Endothelial cell of hepatic sinusoid (primary cell): ENCODE results near the gene SYNCRIP.
"Not testable (repeated sequence)": the region's sequence is repeated elsewhere in the genome, so short reads cannot be mapped to it uniquely, and the experiment has no call there.

Experiments used
- in situ Hi-C: cut with HindIII; loops from 2 replicates; pipeline ENCODE4 v1.10.0; 2017; ENCODE audit warnings: low sequenced_read_pairs

SYNCRIP gene

DNA sequence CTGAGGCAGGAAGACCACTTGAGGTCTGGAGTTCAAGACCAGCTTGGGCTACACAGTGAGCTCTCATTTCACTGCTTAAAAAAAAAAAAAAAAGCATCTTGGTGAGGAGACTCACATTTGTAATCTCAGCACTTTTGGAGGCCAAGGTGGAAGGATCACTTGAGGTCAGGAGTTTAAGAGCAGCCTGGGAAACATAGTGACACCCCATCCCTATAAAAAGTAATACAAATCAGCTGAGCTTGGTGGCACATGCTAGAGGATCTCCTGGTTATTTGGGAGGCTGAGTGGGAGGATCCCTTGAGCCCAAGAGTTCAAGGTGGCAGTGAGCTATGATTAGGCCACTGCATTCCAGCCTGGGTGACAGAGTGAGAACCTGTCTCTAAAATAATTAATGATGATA, 29.4 kb upstream of the SYNCRIP start:
- in situ Hi-C loops = loop anchor here (10.0 kb wide), 1 partner anchor 207 kb away; no protein-coding TSS in a partner anchor

DNA sequence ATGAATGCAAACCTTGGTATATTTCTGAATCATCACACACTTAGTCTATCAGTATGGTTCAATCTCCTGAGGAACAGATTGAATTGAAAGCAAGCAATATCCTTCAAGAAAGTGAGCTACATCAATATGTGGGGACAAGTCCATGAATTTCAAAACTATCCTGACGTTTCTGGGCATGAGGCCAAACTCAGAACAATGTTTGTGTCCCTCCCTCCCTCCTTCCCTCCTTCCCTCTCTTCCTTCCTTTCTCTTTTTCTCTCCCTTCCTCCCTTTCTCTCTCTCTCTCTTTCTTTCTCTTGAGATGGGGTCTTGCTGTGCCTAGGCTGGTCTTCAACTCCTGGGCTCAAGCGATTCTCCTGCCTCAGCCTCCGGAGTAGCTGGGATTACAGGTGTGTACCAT, 27.9 kb upstream of the SYNCRIP start:
- in situ Hi-C loops = loop anchor here (10.0 kb wide), 1 partner anchor 206 kb away; no protein-coding TSS in a partner anchor

DNA sequence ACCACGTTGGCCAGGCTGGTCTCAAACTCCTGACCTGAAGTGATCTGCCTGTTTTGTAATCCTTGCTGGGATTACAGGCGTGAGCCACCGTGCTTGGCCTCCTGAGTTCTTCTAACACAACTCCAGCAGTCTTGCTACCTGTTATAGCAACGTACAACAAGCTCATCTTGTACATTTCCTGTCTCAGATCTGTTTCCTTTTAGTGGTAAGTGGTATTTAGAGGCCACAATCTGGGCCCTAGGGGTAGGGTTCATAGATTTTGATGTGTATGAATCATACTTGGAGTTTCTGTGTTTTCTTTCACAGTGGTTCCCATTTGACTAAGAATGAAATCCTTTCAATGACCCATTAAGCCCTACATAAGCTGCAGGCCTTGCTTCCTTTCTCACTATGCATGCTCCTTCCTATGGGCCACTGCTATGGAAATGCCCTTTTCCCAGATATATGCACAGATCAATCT, 27.1 kb upstream of the SYNCRIP start:
- in situ Hi-C loops = loop anchor here (10.0 kb wide), 1 partner anchor 205 kb away; no protein-coding TSS in a partner anchor

DNA sequence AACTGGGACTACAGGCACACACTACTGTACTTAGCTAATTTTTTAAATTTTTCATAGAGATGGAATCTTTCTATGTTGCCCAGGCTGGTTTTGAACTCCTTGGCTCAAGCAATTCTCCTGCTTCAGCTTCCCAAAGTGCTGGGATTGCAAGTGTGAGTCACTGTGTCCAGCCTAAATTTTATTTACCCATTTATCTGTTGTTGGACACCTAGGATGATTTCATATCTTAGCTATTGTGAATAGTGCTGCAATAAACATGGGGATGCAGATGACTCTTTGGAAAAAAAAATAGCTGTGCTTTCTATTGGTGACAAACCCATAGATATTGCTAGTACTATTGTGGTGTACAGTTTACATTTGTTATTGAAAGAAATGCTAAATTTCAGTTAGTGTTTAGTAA, 19.6 kb upstream of the SYNCRIP start:
- in situ Hi-C loops = no loop called here

DNA sequence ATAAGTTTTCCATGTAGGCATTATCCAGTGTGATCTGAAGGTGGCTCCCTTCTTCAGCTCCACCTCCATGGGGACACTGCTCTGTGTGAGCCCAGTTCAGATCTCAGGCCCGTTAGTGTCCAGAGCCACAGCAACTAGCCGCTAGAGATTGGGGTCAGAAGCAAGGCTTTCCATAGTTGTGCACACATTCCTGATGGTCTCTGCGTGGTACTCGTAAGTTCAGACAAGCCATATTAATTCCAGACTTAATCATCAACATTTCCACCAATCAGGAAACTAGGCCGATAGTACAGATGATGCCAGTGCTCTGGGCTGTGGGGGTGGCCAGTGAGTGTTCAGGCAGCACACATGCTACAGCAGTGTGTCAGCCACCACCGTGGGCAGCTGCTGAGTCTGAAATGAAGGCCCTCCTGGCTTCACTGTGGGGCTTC, 17.5 kb upstream of the SYNCRIP start:
- in situ Hi-C loops = no loop called here

DNA sequence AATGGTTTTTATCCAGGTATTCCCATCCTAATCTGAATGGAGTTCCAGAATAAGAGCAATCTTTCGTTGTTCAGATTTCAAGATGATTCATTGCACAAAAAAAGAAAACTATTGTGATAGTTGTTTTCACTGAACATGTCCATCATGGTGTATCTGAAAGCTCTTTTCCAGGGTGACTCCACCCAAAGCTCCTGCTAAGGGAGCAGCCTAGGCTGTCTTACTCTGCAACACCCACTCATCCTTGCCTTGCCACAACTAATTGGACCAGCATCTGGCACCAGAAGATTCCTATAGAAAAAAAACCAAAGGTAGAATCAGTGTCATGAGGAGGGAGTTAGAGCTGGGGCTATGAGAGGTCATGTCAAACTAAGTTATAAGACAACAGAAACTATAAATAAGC, 7.9 kb upstream of the SYNCRIP start:
- in situ Hi-C loops = no loop called here

DNA sequence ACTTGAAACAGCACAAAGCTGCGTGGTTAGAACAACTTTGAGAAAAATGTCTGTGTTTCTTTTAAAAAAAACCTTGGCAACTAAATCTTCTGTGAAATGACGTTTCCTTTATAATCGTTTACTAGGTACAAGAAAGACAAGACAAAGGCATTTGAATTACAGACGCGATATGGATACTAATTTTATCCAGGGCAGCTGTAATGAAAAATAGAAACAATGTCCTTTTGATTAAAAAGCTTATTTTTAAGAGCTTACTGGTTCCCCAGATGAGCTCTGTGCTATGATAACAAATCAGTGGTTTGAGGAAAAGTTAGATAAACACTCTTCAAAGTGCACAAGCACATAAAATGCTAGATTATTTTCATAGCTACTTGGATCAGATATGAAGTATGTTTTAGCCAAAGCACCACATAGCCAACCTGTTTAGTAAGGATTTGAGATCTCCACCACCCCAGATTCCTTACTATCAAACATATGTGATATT, 1.6 kb upstream of the SYNCRIP start:
- in situ Hi-C loops = loop anchor here (5.0 kb wide), 2 partner anchors 33 to 37 kb away; no protein-coding TSS in a partner anchor

DNA sequence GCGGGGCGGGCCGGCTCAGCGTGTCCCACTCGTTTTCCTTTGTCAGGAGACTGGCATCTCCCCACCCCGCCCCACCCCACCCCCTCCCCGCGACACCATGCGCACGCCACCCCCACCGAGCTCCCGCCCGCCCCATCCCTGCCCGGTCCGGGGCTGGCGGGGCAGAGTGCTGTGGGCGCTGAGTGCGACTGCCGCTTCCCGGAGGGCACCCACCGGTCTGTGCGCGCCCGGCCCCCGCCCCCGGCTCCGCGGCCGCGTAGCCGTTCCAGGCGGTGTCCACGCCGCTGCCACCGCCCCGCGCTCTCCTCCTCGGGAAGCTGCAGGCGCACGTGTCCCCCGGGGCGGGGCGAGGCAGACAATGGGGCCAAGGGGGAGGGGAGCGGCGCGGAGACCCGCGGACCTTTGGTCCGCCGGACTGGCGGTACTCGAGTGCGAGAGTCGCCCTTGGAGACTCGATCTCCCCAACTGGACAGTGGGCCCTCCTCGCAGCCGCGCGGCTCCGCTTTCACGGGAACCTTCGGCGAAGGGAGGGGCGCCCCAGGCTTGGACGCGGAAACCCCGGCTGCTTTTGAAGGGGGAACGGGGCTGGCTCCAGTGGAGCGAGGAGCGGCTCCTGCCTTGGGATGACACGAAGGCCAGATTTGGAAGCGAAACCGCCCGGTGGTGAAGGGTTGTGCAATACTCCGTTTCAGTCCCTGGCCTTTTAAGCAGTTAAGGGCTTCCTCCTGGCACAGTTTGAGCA, 1.0 kb upstream of the SYNCRIP start:
- in situ Hi-C loops = loop anchor here (5.0 kb wide), 2 partner anchors 34 to 36 kb away; no protein-coding TSS in a partner anchor

DNA sequence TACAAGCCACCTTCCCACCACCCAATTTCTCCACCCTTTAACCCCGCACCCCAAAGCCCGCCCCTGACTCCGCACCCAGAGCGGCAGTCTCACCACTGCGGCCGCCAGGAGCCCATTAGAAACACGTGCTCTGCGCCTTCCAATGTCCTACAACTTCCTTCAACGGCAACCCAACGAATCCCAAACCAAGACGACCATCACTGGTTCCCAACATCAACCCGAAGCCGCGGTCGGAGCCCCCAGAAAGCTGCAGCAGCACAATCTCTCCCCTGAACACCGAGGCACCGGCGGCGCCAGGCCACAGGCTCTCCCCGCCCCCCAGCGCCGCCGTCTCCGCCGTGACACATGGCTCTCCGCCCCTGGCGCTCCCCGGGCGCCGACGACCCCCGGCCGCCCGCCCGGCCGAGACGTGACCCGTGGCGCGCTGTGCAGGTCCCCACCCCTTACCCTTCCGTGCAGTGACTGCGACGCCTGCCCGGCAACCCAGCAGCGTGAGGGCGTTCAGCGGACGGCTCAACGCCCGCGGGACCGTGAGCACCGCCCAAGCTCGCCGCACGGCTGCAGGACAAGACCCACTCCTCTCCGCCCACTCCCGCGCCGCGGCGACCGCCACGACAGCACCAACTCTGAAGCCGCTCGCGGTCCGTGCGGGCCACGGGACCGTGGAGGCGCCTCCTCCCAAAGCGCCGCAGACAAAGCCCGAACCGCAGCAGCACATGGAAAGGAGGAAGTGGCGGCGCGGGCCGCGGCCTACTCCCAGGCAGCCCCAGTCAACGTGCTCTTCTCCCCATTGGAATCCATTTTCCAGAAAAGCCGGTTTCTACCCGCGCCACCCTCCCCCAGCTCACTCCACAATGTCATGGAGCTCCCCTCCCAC, 551 bp downstream of the SYNCRIP start:
- in situ Hi-C loops = loop anchor here (5.0 kb wide), 2 partner anchors 35 kb away; no protein-coding TSS in a partner anchor

DNA sequence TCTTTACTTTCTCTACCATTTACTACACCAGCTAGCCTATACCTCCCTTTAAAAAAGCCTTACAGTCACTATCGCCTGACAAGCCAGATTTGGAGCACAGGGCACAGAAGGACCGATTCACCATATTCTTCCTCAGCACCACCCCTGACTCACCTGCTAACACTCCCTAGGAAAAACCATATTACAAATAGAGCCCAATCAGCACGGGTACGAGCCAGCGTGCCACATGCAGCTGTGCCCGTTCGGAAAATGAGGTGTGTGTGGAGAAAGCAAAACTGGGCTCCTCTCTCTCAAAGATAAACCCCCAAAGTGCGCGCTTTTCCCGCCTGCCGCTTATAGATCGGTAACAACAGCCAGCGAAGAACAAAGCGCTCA, 1.2 kb downstream of the SYNCRIP start:
- in situ Hi-C loops = loop anchor here (5.0 kb wide), 2 partner anchors 34 to 36 kb away; no protein-coding TSS in a partner anchor

DNA sequence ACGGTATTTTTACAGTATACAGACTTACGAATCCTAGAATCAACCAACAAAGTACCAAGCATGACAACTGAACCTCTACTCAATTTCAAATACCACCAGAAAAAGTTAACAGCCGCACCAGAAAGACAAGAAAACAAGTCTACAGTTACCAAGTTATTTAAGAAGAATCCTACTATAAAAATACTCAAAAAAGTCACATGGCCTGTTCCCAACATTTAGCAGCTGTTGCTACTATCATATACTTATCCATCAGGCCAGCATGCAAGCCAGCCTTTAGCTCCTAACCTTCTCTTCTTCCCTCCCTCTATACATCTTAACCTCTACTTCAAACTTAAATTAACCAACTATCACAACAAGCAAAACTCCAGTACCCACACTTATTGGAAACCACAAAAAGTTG, 1.9 kb downstream of the SYNCRIP start:
- in situ Hi-C loops = loop anchor here (5.0 kb wide), 2 partner anchors 34 to 36 kb away; no protein-coding TSS in a partner anchor

DNA sequence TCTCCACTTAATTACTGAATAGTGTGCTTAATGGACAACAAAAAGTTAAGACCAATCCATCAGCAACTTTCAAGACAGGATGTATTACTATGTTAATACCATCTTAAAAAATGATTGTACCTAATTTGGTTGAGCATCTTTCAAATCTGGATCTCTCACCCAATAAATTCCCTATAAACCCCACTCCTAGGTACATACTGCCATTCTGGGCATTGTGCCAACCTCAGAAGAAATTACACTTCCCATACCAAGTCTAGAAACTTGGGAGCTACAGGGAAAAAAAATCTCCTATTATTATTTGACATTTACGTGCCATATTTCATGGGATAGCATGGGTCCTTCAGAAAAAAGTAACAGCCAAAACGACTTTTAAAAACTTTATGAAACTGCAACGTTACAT, 5.1 kb downstream of the SYNCRIP start:
- in situ Hi-C loops = no loop called here

DNA sequence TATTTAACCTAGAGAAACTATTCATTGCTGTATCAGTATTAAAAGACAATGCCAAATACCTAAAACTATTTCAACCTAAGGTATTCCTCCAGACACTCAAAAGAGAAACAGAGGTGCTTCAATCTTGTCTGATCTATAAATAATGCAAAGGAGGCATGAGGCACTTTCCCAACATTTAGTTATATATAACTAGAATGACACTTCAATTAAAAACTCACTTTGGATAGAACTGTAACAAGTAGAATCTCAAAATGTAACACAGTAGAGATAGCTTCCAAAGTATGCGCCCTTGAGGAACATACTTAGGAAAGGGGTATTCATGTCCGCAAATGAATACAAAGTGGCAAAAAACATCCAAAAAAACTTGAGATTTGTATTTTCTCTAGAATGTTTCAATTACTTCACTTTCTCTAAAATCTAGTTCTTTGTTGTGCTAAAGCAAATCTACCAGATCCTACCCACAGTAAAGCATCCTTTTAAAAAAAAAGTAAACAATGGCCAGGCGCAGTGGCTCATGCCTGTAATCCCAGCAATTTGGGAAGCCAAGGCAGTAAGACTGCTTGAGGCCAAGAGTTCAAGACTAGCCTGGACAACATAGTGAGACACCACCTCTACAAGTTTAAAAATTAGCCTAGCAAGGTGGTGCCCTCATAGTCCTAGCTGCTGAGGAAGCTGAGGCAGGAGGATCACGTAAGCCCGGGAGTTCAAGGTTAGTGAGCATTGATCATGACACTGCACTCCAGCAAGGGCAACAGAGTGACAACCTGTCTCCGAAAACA, 10.3 kb downstream of the SYNCRIP start:
- in situ Hi-C loops = no loop called here

DNA sequence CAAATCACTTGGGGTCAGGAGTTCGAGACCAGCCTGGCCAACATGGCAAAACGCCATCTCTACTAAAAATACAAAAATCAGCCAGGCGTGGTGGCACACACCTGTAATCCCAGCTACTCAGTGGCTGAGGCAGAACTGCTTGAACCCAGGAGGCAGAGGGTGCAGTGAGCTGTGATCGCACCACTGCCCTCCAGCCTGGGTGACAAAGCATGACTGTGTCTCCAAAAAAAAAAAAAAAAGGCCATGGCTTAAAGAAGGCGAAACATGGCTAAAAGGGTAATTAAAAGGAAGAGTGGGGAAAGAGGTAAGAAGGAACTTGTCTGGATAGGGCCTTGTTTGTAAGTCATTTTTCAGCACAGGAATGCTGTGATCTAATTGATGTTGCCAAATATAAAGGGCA, 11.6 kb downstream of the SYNCRIP start:
- in situ Hi-C loops = not testable (repeated sequence)

DNA sequence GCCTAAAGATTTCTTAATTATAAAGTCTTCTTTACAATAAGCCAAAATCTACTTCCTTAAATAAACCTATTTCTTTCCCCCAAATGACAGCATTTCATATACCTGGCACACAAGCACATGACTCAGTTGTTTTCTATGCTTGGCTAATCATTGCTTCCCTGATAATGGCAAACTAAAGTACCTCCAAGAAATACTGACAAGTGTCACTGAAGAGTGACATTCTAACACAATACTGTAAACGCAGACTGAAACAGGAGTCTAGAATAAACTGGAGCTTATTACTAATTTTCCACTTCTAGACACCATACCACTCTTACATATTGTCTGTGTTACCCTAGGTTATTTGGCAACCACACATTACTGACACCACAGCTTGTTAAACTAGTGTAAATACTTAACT, 14.3 kb downstream of the SYNCRIP start:
- in situ Hi-C loops = no loop called here

DNA sequence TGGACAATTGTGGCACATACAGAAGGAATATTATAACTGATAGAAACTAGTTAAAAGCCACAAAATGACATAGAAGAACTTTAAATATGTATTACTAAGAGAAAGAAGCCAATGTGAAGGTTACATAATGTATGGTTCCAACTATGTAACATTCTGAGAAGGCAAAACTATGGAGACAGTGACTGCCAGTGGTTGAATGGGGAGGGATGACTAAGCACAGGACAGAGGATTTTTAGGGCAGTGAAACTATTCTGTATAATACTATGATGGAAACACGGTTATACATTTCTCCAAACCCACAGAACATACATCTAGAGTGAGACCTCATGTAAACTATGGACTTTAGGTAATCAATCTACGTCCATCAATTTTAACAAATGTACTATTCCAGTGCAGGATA, 22.4 kb downstream of the SYNCRIP start:
- in situ Hi-C loops = no loop called here

DNA sequence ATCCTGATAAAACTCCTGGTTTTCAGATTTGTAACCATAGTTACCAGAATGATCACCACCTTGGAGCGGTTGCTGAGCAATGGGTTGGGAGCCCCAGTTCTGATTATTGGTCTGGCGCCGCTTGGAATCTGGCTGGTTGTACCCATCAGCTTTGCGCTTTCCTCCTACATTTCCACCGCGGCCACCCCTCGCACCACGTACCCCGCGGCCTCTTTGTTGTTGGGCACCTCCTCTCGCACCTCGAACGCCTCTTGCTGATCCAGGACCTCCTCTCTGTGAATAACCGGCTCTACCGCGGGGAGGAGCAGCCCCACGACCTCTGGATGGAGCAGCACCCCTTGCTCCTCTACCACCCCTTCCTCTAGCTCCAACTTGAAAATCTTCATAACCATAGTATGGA, 27.9 kb downstream of the SYNCRIP start:
- in situ Hi-C loops = no loop called here

DNA sequence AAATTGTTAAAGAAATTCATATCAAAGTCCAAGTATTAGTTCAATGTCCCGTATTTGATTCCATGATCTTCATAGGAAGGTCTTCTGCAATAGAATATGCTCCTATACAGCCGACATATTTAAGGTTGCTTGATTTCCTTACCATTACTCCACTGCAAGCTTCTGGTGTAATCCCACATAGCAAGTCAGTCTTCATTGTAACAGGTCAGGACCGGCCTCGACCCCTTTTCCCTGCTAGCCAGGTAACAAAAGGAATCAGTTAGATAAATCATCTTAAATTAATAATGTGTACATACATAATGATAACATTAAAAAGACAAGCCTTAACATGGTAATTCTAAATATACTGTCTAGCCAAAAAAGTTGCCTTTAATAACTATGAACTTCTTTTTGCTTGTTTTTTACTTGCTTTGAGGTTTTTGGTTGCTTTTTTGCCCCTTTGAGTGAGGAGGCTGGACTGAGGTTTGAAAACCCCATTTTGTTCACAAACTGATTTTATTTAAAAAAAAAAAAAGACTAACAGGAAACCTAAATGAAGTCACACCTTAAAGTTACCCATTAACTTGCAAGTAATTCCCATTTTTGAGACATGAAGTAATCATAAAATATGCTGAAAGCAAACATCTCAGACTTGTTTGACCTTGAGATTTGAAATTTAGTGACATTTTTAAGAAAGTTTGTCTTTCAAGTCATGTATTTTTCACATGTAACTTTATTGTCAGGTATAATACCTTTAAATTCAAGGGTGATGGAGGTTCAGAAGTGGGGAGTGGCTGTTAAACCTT, 29.8 kb downstream of the SYNCRIP start:
- in situ Hi-C loops = no loop called here

DNA sequence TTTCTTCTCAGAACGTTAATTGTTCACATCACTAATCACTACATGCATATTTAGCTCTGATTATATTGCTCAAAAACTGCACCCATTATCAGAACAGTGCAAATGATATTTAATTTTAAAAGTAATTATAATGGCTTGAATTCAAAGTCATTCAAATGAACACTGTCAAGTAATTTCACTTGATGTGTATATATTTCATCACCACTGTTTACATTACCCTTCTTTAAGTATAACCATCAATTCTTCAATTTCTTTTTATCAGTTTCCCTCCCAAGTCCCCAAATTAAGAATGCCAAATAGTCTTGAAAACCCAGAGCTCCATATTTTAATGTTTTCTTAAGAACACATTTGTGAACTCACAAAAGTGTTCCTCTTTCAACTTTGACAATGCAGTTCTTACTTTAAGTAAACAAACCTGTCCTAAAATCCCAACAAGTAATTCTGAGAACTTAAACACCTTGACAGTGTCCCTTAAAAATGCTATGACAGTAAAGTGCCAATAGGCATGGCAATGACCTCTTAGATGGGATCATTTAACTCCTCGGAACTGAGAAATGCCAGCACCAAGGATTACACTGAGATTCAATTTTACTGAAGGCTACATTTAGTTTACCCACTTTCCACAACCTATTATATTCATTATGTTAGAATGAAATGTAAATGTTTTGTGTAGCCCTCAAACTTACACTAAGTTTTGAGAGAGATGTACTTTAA, 32.3 kb downstream of the SYNCRIP start:
- in situ Hi-C loops = no loop called here
